IMR-90 (cell line): Measurements from ENCODE around the gene CSRP1. TPM values are rescaled to one million over a fixed set of nuclear protein-coding genes. Genes with fewer than 3 reads are reported as not detected.

Experiments used
- ELK1 ChIP-seq: fragments of 150-350 bp; IDR thresholded peaks from 2 replicates; pipeline ENCODE4 v1.6.1; 2016; ENCODE audit warnings: low read depth, mild to moderate bottlenecking, low read length, moderate library complexity, borderline replicate concordance
- RCOR1 ChIP-seq: IDR thresholded peaks from 2 replicates; pipeline ENCODE4 v1.6.1; 2012; ENCODE audit warnings: mild to moderate bottlenecking, low read length, improper control_type of control experiment; ENCODE audit not compliant: insufficient replicate concordance
- polyA plus RNA-seq, 3 experiments: library from polyadenylated mRNA; depleted of rRNA; stranded (reverse); fragments of >200 nt; gene quantifications; 2 replicates each; pipeline ENCODE4 v1.2.3, GENCODE V29; 2012; ENCODE audit warnings: low replicate concordance in 1 of 3
- total RNA-seq: library from RNA; depleted of rRNA; stranded (reverse); fragments of >200 nt; gene quantifications from 2 replicates; pipeline ENCODE4 v1.2.3, GENCODE V29; 2012

CSRP1 gene
- total and polyA plus RNA-seq, 2 of the 4 experiments (the other 2 are of a cell fraction): 1,037 to 1,498 TPM

DNA sequence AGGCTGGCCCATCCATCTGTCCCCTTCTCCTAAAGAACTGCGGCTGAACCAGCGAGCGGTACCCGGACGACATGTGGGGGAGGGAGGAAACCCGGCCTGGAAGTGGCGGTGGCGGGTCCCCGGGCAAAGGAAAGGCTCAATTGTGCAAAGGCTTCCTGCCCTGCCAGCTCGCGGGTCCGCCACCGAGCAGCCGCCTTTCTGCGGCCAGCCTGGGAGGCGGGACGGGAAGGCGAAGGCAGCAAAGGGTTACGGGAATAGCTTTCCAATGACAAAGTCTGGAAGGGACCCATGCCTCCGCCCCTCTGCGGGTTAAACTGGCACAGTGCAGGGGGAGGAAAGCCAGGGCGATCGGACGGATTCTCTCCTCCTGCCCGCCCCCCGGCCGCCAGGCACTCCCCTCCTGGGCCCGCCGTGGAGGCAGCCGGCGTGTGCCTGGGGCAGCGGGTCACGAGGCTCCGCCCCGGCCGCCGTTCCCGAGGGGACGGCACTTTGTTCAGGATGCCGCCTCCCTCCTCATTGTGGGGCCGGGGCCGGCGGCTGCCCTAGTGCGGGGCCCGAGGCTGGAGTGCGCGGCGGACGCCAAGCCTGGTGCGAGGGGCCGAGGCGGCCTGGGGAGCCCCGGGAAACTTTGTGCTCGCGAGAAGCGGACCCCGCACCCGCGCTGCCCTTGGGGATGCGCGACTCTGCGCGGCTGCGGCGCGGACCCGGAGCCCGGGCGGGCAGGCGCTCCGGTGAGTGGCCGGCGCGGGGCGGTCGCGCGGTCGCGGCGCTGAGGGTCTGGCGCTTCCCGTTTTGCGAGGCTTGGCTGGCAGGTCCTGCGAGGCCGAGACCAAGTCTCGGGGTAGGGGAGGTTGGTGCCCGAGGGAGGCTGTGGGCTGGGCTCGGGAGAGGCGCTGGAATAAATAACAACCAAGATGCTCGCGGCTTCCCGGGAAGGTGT is 32.0 kb upstream of the CSRP1 start, which contains the start of gene NAV1 (continued):
- TF ChIP-seq ELK1 (no peak), RCOR1 (no peak)
